HCT116 (cell line): ENCODE measurements around the gene GSTM3. TPM values are rescaled to one million over a fixed set of nuclear protein-coding genes. Genes with fewer than 3 reads are reported as not detected.

Experiments
- ATAC-seq: fragments of 200-7000 bp; cut with Tn5 transposase; 2 replicates; pipeline ENCODE4 v1.9.1; 2020; ENCODE audit warnings: mild to moderate bottlenecking, moderate library complexity
- BruUV-seq: library from RNA; stranded (reverse); fragments of 400-500 nt; replicated peaks from 2 replicates; lab custom pipeline; 2021; lab: Mats Ljungman, UMichigan
- CTCF ChIA-PET: fragments of 300-600 bp; sonication (Branson Sonifier 250); formaldehyde crosslinking; loops from one replicate; lab custom pipeline; 2021; ENCODE audit warnings: antibody characterized with exemption; lab: Charles Lee
- POLR2A ChIA-PET: fragments of 300-600, 350-600 bp; sonication (Branson Sonifier 250); formaldehyde crosslinking; loops from one replicate; lab custom pipeline; 2021; ENCODE audit warnings: antibody characterized with exemption; lab: Charles Lee
- RAD21 ChIA-PET, 2 experiments: fragments of 300-600 bp; sonication (Branson Sonifier 250); formaldehyde crosslinking; loops; one replicate each; lab custom pipeline; 2023; ENCODE audit warnings: low total read pairs in 2 of 2; ENCODE audit not compliant: uncharacterized antibody in 2 of 2, unreplicated experiment in 2 of 2, low non-redundant PET in 1 of 2; lab: Charles Lee
- DNase-seq: peaks from one replicate; pipeline ENCODE4 v3.0.0-alpha.2; 2010; ENCODE audit warnings: low read depth, low spot score
- H2AFZ ChIP-seq: fragments of 200-600 bp; shearing (Covaris generic), sonication (generic); 2 replicates; pipeline ENCODE4 v1.6.1; 2017; ENCODE audit warnings: low read depth, mixed run types, mixed read lengths, antibody characterized with exemption, low read length; ENCODE audit not compliant: poor library complexity, severe bottlenecking
- H3K27ac ChIP-seq: 2 replicates; pipeline ENCODE4 v1.5.1; 2012; ENCODE audit warnings: low read depth, low read length
- H3K27me3 ChIP-seq: fragments of 200-600 bp; sonication (generic); 2 replicates; pipeline ENCODE4 v1.6.1; 2016; ENCODE audit warnings: mixed run types, low read length, mixed read lengths; ENCODE audit not compliant: insufficient read depth
- H3K36me3 ChIP-seq, 2 experiments: fragments of 200-500 bp in 1 of 2; fragments of 200-600 bp in 1 of 2; sonication (Bioruptor generic) in 1 of 2; sonication (generic) in 1 of 2; 2 replicates each; pipeline versions ENCODE4 v1.5.1 to v1.6.1; 2014 to 2016; ENCODE audit warnings: low read length in 2 of 2, inconsistent platforms in 1 of 2, mixed read lengths in 1 of 2, mixed run types in 1 of 2; ENCODE audit not compliant: insufficient read depth in 2 of 2, control insufficient read depth in 1 of 2
- H3K4me1 ChIP-seq, 2 experiments: fragments of 200-600 bp in 1 of 2; sonication (generic) in 1 of 2; 2 replicates each; pipeline versions ENCODE4 v1.5.1 to v1.6.1; 2012 to 2017; ENCODE audit warnings: low read length in 2 of 2, inconsistent platforms in 1 of 2, mild to moderate bottlenecking in 1 of 2, mixed read lengths in 1 of 2, mixed run types in 1 of 2, moderate library complexity in 1 of 2; ENCODE audit not compliant: insufficient read depth in 2 of 2, control insufficient read depth in 1 of 2
- H3K4me2 ChIP-seq: fragments of 200-600 bp; sonication (generic); 2 replicates; pipeline ENCODE4 v1.6.1; 2017; ENCODE audit warnings: mixed run types, low read length, mixed read lengths
- H3K4me3 ChIP-seq, 2 experiments: fragments of 200-600 bp in 1 of 2; sonication (generic) in 1 of 2; replicated peaks in 1 of 2; 2 replicates each; pipeline ENCODE4 v1.5.1; 2011 to 2016; ENCODE audit warnings: low read length in 2 of 2, control low read depth in 1 of 2, low read depth in 1 of 2, mild to moderate bottlenecking in 1 of 2, mixed read lengths in 1 of 2, mixed run types in 1 of 2
- H3K79me2 ChIP-seq: fragments of 200-600 bp; sonication (generic); 2 replicates; pipeline ENCODE4 v1.6.1; 2017; ENCODE audit warnings: mild to moderate bottlenecking, mixed run types, low read length, moderate library complexity, mixed read lengths; ENCODE audit not compliant: insufficient read depth
- H3K9ac ChIP-seq: fragments of 200-600 bp; sonication (generic); 2 replicates; pipeline ENCODE4 v1.6.1; 2016; ENCODE audit warnings: low read length, mixed read lengths
- H3K9me2 ChIP-seq: fragments of 200-600 bp; sonication (generic), shearing (Covaris generic); 2 replicates; pipeline ENCODE4 v1.6.1; 2017; ENCODE audit warnings: mixed run types, mild to moderate bottlenecking, moderate library complexity; ENCODE audit not compliant: insufficient read depth
- H3K9me3 ChIP-seq, 2 experiments: fragments of 200-500 bp in 1 of 2; fragments of 200-600 bp in 1 of 2; sonication (Bioruptor generic) in 1 of 2; sonication (generic) in 1 of 2; 2 replicates each; pipeline ENCODE4 v1.6.1; 2014 to 2017; ENCODE audit warnings: low read length in 2 of 2, mixed read lengths in 2 of 2, inconsistent platforms in 1 of 2, low read depth in 1 of 2, mild to moderate bottlenecking in 1 of 2, mixed run types in 1 of 2, moderate library complexity in 1 of 2; ENCODE audit not compliant: control insufficient read depth in 1 of 2, insufficient read depth in 1 of 2
- H4K20me1 ChIP-seq: fragments of 200-600 bp; sonication (generic), shearing (Covaris generic); 2 replicates; pipeline ENCODE4 v1.6.1; 2017; ENCODE audit warnings: mixed run types, mild to moderate bottlenecking, moderate library complexity; ENCODE audit not compliant: insufficient read depth
- CBX3 ChIP-seq: IDR thresholded peaks from 2 replicates; pipeline ENCODE4 v1.6.1; 2012; ENCODE audit warnings: low read depth
- CEBPB ChIP-seq: IDR thresholded peaks from 2 replicates; pipeline ENCODE4 v1.6.1; 2012; ENCODE audit warnings: low read depth
- EZH2 ChIP-seq: fragments of 200-600 bp; sonication (generic); IDR thresholded peaks from 2 replicates; pipeline ENCODE4 v1.6.1; 2017; ENCODE audit warnings: antibody characterized with exemption, mixed run types
- SIN3A ChIP-seq: IDR thresholded peaks from 2 replicates; pipeline ENCODE4 v1.6.1; 2012; ENCODE audit warnings: low read depth
- SP1 ChIP-seq: IDR thresholded peaks from 2 replicates; pipeline ENCODE4 v1.6.1; 2012; ENCODE audit warnings: low read depth
- SRF ChIP-seq: IDR thresholded peaks from 2 replicates; pipeline ENCODE4 v1.6.1; 2012; ENCODE audit warnings: low read depth
- TCF7L2 ChIP-seq: IDR thresholded peaks from 2 replicates; pipeline ENCODE4 v1.7.0; 2011; ENCODE audit warnings: borderline replicate concordance, inconsistent platforms; ENCODE audit not compliant: insufficient read depth, insufficient read length; ENCODE audit errors: extremely low read depth
- YY1 ChIP-seq: IDR thresholded peaks from 2 replicates; pipeline ENCODE4 v1.6.1; 2011; ENCODE audit warnings: low read length, low read depth, moderate library complexity, mild to moderate bottlenecking; ENCODE audit not compliant: insufficient replicate concordance; ENCODE audit errors: extremely low read depth
- ZBTB33 ChIP-seq: IDR thresholded peaks from 2 replicates; pipeline ENCODE4 v1.6.1; 2011; ENCODE audit warnings: mild to moderate bottlenecking, low read length, moderate library complexity; ENCODE audit not compliant: insufficient replicate concordance; ENCODE audit errors: extremely low read depth
- ZNF274 ChIP-seq: fragments of 200-500 bp; sonication (Bioruptor generic); IDR thresholded peaks from 2 replicates; pipeline ENCODE4 v1.6.1; 2014; ENCODE audit warnings: mild to moderate bottlenecking, low read depth, low read length, inconsistent platforms
- intact Hi-C: fragments of 100-400 bp; cut with micrococcal nuclease; formaldehyde crosslinking; loops from 2 replicates; pipeline ENCODE4 v1.10.0; 2022
- total RNA-seq: library from RNA; stranded (reverse); gene quantifications from one replicate; pipeline ENCODE4 v1.2.1, GENCODE V29; 2021; ENCODE audit not compliant: unreplicated experiment
- TF ChIP-seq, protein P1 (sequence below): IDR thresholded peaks from 2 replicates; pipeline ENCODE4 v1.6.1; 2012

Gene GSTM3
- total RNA-seq, 1 experiment from 2014 or later: 0.39 TPM

GRCh38 chr1:109781806-109782205 lies 41.0 kb upstream of the GSTM3 start:
- Histone ChIP-seq H3K27ac (no peak overlapping the region), H3K4me2 (no peak overlapping the region), H3K9me3 (peaks cover 0 to 5% of the 10 kb centered on the region in 2 experiments; a peak in 1 of 4 replicates), H3K4me1 (peaks cover 23 to 40% of the 10 kb centered on the region in 2 experiments), H3K4me3 (no peak overlapping the region), H3K79me2 (no peaks in the 10 kb centered on the region), H3K9me2 (no peaks in the 10 kb centered on the region), H3K9ac (no peak overlapping the region), H2AFZ (no peak overlapping the region), H4K20me1 (no peaks in the 10 kb centered on the region), H3K36me3 (no peaks in the 10 kb centered on the region), H3K27me3 (no peaks in the 10 kb centered on the region)
- ChIA-PET CTCF (interaction anchor here (1.4 to 19.5 kb wide), 3 partner anchors 9 to 236 kb away, joined by 3 to 396 read pairs (median 6); partner anchors contain the start of gene AHCYL1), POLR2A (interaction anchor here (0.8 kb wide), 1 partner anchor 233 kb away, joined by 3 read pairs; the partner anchor contains the start of gene GNAI3), RAD21 (interaction anchor here in 1 of 2 experiments (2.1 kb wide), 1 partner anchor 203 kb away, joined by 5 read pairs; the partner anchor contains the start of gene AHCYL1)
- intact Hi-C loops: loop anchor here (5.0 kb wide), 1 partner anchor 140 kb away; no protein-coding TSS in a partner anchor
- DNase-seq (no peak), ATAC-seq (no peak)
- no peak for TF ChIP-seq SIN3A
- TF ChIP-seq, protein P1, sequence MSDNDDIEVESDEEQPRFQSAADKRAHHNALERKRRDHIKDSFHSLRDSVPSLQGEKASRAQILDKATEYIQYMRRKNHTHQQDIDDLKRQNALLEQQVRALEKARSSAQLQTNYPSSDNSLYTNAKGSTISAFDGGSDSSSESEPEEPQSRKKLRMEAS: no peak
- TF ChIP-seq CEBPB: no peak
- TF ChIP-seq YY1: no peak
- no peak for TF ChIP-seq SP1
- no peak for TF ChIP-seq ZBTB33
- no peak for TF ChIP-seq EZH2
- no peak for TF ChIP-seq TCF7L2
- no peak for TF ChIP-seq SRF
- TF ChIP-seq CBX3: no peak
- TF ChIP-seq ZNF274: no peak
- BruUV-seq: no TSS peak
